Activated naive CD4-positive, alpha-beta T cell treated with anti-CD3 and anti-CD28 coated beads, Interleukin-2, amount 50 U/mL, for 24 hours (primary cell): ENCODE measurements around the gene ARCN1.
A peak's percentile ranks its signal among the peaks of the same experiment; 100 is the strongest.

Experiments used
- H3K27ac Mint-ChIP-seq: one replicate; pipeline ENCODE4 v1.8.0; 2021; ENCODE audit warnings: mild to moderate bottlenecking, mixed read lengths
- H3K27me3 Mint-ChIP-seq: one replicate; pipeline ENCODE4 v1.8.0; 2021; ENCODE audit warnings: mixed read lengths
- H3K36me3 Mint-ChIP-seq: one replicate; pipeline ENCODE4 v1.8.0; 2021; ENCODE audit warnings: mixed read lengths
- H3K4me1 Mint-ChIP-seq: one replicate; pipeline ENCODE4 v1.8.0; 2021; ENCODE audit warnings: mixed read lengths
- H3K4me3 Mint-ChIP-seq: one replicate; pipeline ENCODE4 v1.8.0; 2021; ENCODE audit warnings: mild to moderate bottlenecking, mixed read lengths
- H3K9me3 Mint-ChIP-seq: one replicate; pipeline ENCODE4 v1.8.0; 2021; ENCODE audit warnings: mixed read lengths

The ARCN1 gene

GRCh38 chr11:118621071-118621783, 49.0 kb downstream of the ARCN1 start:
- H3K36me3 Mint-ChIP-seq = peaks cover 2% of the 10 kb centered on the region
- H3K4me1 Mint-ChIP-seq = peaks cover 14% of the 10 kb centered on the region
- no peaks in the 10 kb centered on the region for H3K27me3 Mint-ChIP-seq
- peak overlapping the region; percentile 76 for H3K4me3 Mint-ChIP-seq
- H3K9me3 Mint-ChIP-seq = no peaks in the 10 kb centered on the region
- no peak overlapping the region for H3K27ac Mint-ChIP-seq

GRCh38 chr11:118621784-118622375, 49.7 kb downstream of the ARCN1 start:
- Mint-ChIP-seq H3K27me3 (no peaks in the 10 kb centered on the region), H3K9me3 (no peaks in the 10 kb centered on the region), H3K4me3 (peak overlapping the region; percentile 37), H3K27ac (no peak overlapping the region), H3K36me3 (peaks cover 2% of the 10 kb centered on the region), H3K4me1 (peaks cover 14% of the 10 kb centered on the region)

GRCh38 chr11:118622376-118623268, 50.4 kb downstream of the ARCN1 start:
- no peaks in the 10 kb centered on the region for H3K27me3 Mint-ChIP-seq
- peaks cover 2% of the 10 kb centered on the region for H3K36me3 Mint-ChIP-seq
- H3K4me3 Mint-ChIP-seq = peak overlapping the region; percentile 16
- peaks cover 14% of the 10 kb centered on the region for H3K4me1 Mint-ChIP-seq
- peak overlapping the region; percentile 46 for H3K27ac Mint-ChIP-seq
- no peaks in the 10 kb centered on the region for H3K9me3 Mint-ChIP-seq

GRCh38 chr11:118623269-118623655, 51.1 kb downstream of the ARCN1 start:
- no peaks in the 10 kb centered on the region for H3K9me3 Mint-ChIP-seq
- H3K4me1 Mint-ChIP-seq = peaks cover 14% of the 10 kb centered on the region
- no peak overlapping the region for H3K4me3 Mint-ChIP-seq
- H3K27me3 Mint-ChIP-seq = no peaks in the 10 kb centered on the region
- H3K36me3 Mint-ChIP-seq = peaks cover 2% of the 10 kb centered on the region
- no peak overlapping the region for H3K27ac Mint-ChIP-seq

GRCh38 chr11:118625036-118625690, 53.0 kb downstream of the ARCN1 start:
- H3K27ac Mint-ChIP-seq = no peak overlapping the region
- H3K36me3 Mint-ChIP-seq = no peaks in the 10 kb centered on the region
- H3K4me1 Mint-ChIP-seq = peaks cover 8% of the 10 kb centered on the region
- no peaks in the 10 kb centered on the region for H3K27me3 Mint-ChIP-seq
- H3K9me3 Mint-ChIP-seq = no peaks in the 10 kb centered on the region
- H3K4me3 Mint-ChIP-seq = no peak overlapping the region

- Mint-ChIP-seq H3K4me1 (peaks cover 5% of the 10 kb centered on the region), H3K4me3 (no peak overlapping the region), H3K9me3 (no peaks in the 10 kb centered on the region), H3K27me3 (no peaks in the 10 kb centered on the region), H3K27ac (no peak overlapping the region), H3K36me3 (no peaks in the 10 kb centered on the region)
These were observed 53.8 kb downstream of the ARCN1 start for GRCh38 chr11:118625976-118626375.

- no peak overlapping the region for H3K4me3 Mint-ChIP-seq
- no peaks in the 10 kb centered on the region for H3K9me3 Mint-ChIP-seq
- no peaks in the 10 kb centered on the region for H3K27me3 Mint-ChIP-seq
- no peak overlapping the region for H3K27ac Mint-ChIP-seq
- no peaks in the 10 kb centered on the region for H3K36me3 Mint-ChIP-seq
- no peaks in the 10 kb centered on the region for H3K4me1 Mint-ChIP-seq
These were observed 55.4 kb downstream of the ARCN1 start for GRCh38 chr11:118627566-118627965.

- no peaks in the 10 kb centered on the region for H3K36me3 Mint-ChIP-seq
- H3K4me3 Mint-ChIP-seq = no peak overlapping the region
- no peaks in the 10 kb centered on the region for H3K4me1 Mint-ChIP-seq
- H3K9me3 Mint-ChIP-seq = no peaks in the 10 kb centered on the region
- no peaks in the 10 kb centered on the region for H3K27me3 Mint-ChIP-seq
- H3K27ac Mint-ChIP-seq = no peak overlapping the region
These were observed 55.8 kb downstream of the ARCN1 start for GRCh38 chr11:118628031-118628430.

- H3K4me3 Mint-ChIP-seq = no peak overlapping the region
- no peaks in the 10 kb centered on the region for H3K4me1 Mint-ChIP-seq
- no peaks in the 10 kb centered on the region for H3K36me3 Mint-ChIP-seq
- H3K27ac Mint-ChIP-seq = no peak overlapping the region
- no peaks in the 10 kb centered on the region for H3K27me3 Mint-ChIP-seq
- H3K9me3 Mint-ChIP-seq = no peaks in the 10 kb centered on the region
These were observed 56.2 kb downstream of the ARCN1 start for GRCh38 chr11:118628432-118628831.

GRCh38 chr11:118628861-118629549, 56.8 kb downstream of the ARCN1 start:
- Mint-ChIP-seq H3K4me3 (no peak overlapping the region), H3K27ac (no peak overlapping the region), H3K4me1 (no peaks in the 10 kb centered on the region), H3K27me3 (no peaks in the 10 kb centered on the region), H3K36me3 (no peaks in the 10 kb centered on the region), H3K9me3 (no peaks in the 10 kb centered on the region)

GRCh38 chr11:118629761-118630661, 57.8 kb downstream of the ARCN1 start:
- Mint-ChIP-seq H3K27ac (no peak overlapping the region), H3K4me3 (no peak overlapping the region), H3K36me3 (no peaks in the 10 kb centered on the region), H3K4me1 (no peaks in the 10 kb centered on the region), H3K9me3 (no peaks in the 10 kb centered on the region), H3K27me3 (no peaks in the 10 kb centered on the region)

GRCh38 chr11:118631142-118631909, 59.1 kb downstream of the ARCN1 start:
- Mint-ChIP-seq H3K27ac (no peak overlapping the region), H3K9me3 (no peaks in the 10 kb centered on the region), H3K27me3 (no peaks in the 10 kb centered on the region), H3K4me3 (no peak overlapping the region), H3K36me3 (no peaks in the 10 kb centered on the region), H3K4me1 (no peaks in the 10 kb centered on the region)

GRCh38 chr11:118632577-118633318, 60.5 kb downstream of the ARCN1 start:
- no peak overlapping the region for H3K4me3 Mint-ChIP-seq
- H3K9me3 Mint-ChIP-seq = no peaks in the 10 kb centered on the region
- no peaks in the 10 kb centered on the region for H3K4me1 Mint-ChIP-seq
- no peak overlapping the region for H3K27ac Mint-ChIP-seq
- H3K27me3 Mint-ChIP-seq = no peaks in the 10 kb centered on the region
- no peaks in the 10 kb centered on the region for H3K36me3 Mint-ChIP-seq
